Calu3 (cell line): Measurements from ENCODE around the gene SNX6. TPM values are rescaled to one million over a fixed set of nuclear protein-coding genes. Genes with fewer than 3 reads are reported as not detected.

Experiments used
- BruUV-seq: library from RNA; stranded (reverse); fragments of 400-500 nt; replicated peaks from 2 replicates; lab custom pipeline; 2021; lab: Mats Ljungman, UMichigan
- CTCF ChIA-PET: fragments of 300-600 bp; sonication (Branson Sonifier 250); formaldehyde crosslinking; loops from one replicate; lab custom pipeline; 2022; ENCODE audit warnings: antibody characterized with exemption; lab: Charles Lee
- DNase-seq: peaks from one replicate; pipeline ENCODE4 v3.0.0; 2022
- H3K27ac Mint-ChIP-seq: one replicate; pipeline ENCODE4 v1.8.0; 2022; ENCODE audit warnings: mixed read lengths; ENCODE audit not compliant: unreplicated experiment
- H3K27me3 Mint-ChIP-seq: one replicate; pipeline ENCODE4 v1.8.0; 2022; ENCODE audit warnings: mixed read lengths; ENCODE audit not compliant: unreplicated experiment
- H3K36me3 Mint-ChIP-seq: one replicate; pipeline ENCODE4 v1.8.0; 2022; ENCODE audit warnings: mild to moderate bottlenecking, moderate library complexity, mixed read lengths; ENCODE audit not compliant: insufficient read depth, unreplicated experiment
- H3K4me1 Mint-ChIP-seq: one replicate; pipeline ENCODE4 v1.8.0; 2022; ENCODE audit warnings: mild to moderate bottlenecking, low read depth, mixed read lengths; ENCODE audit not compliant: unreplicated experiment
- H3K4me3 Mint-ChIP-seq: one replicate; pipeline ENCODE4 v1.8.0; 2022; ENCODE audit warnings: mild to moderate bottlenecking, low read depth, moderate library complexity, mixed read lengths; ENCODE audit not compliant: unreplicated experiment
- H3K9me3 Mint-ChIP-seq: one replicate; pipeline ENCODE4 v1.8.0; 2022; ENCODE audit warnings: low read depth, mixed read lengths; ENCODE audit not compliant: unreplicated experiment
- intact Hi-C: fragments of 100-400 bp; cut with micrococcal nuclease; formaldehyde crosslinking; loops from one replicate; pipeline ENCODE4 v1.10.0; 2022; ENCODE audit not compliant: unreplicated experiment
- total RNA-seq: library from RNA; stranded (reverse); gene quantifications from 2 replicates; pipeline ENCODE4 v1.2.3, GENCODE V29; 2022
- TF ChIP-seq, protein P1 (sequence below): fragments of 200-600 bp; IDR thresholded peaks from one replicate; pipeline ENCODE4 v1.8.0; 2022; ENCODE audit warnings: antibody characterized with exemption; ENCODE audit not compliant: unreplicated experiment

The SNX6 gene
- total RNA-seq, 1 experiment from 2014 or later: 59.2 TPM

GRCh38 chr14:34583525-34583924 lies 46.4 kb downstream of the SNX6 start:
- intact Hi-C loops: no loop called here
- Mint-ChIP-seq H3K27me3 (no peaks in the 10 kb centered on the region), H3K4me1 (no peaks in the 10 kb centered on the region), H3K27ac (no peak overlapping the region), H3K4me3 (no peak overlapping the region), H3K36me3 (peaks cover 11% of the 10 kb centered on the region), H3K9me3 (no peaks in the 10 kb centered on the region)
- CTCF ChIA-PET: no interaction called here
- BruUV-seq: no TSS peak
- TF ChIP-seq, protein P1, sequence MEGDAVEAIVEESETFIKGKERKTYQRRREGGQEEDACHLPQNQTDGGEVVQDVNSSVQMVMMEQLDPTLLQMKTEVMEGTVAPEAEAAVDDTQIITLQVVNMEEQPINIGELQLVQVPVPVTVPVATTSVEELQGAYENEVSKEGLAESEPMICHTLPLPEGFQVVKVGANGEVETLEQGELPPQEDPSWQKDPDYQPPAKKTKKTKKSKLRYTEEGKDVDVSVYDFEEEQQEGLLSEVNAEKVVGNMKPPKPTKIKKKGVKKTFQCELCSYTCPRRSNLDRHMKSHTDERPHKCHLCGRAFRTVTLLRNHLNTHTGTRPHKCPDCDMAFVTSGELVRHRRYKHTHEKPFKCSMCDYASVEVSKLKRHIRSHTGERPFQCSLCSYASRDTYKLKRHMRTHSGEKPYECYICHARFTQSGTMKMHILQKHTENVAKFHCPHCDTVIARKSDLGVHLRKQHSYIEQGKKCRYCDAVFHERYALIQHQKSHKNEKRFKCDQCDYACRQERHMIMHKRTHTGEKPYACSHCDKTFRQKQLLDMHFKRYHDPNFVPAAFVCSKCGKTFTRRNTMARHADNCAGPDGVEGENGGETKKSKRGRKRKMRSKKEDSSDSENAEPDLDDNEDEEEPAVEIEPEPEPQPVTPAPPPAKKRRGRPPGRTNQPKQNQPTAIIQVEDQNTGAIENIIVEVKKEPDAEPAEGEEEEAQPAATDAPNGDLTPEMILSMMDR: no peak
- no peak for DNase-seq

- no peaks in the 10 kb centered on the region for H3K4me1 Mint-ChIP-seq
- no TSS peak for BruUV-seq
- H3K4me3 Mint-ChIP-seq: no peak overlapping the region
- TF ChIP-seq, protein P1: no peak
- no peak for DNase-seq
- no peaks in the 10 kb centered on the region for H3K9me3 Mint-ChIP-seq
- no peaks in the 10 kb centered on the region for H3K27me3 Mint-ChIP-seq
- CTCF ChIA-PET: no interaction called here
- H3K27ac Mint-ChIP-seq: no peak overlapping the region
- peaks cover 8% of the 10 kb centered on the region for H3K36me3 Mint-ChIP-seq
- intact Hi-C loops: no loop called here
Observed at GRCh38 chr14:34582117-34582680, 47.7 kb downstream of the SNX6 start.

- no peak for DNase-seq
Observed at GRCh38 chr14:34580381-34580780, 49.6 kb downstream of the SNX6 start.

DNA sequence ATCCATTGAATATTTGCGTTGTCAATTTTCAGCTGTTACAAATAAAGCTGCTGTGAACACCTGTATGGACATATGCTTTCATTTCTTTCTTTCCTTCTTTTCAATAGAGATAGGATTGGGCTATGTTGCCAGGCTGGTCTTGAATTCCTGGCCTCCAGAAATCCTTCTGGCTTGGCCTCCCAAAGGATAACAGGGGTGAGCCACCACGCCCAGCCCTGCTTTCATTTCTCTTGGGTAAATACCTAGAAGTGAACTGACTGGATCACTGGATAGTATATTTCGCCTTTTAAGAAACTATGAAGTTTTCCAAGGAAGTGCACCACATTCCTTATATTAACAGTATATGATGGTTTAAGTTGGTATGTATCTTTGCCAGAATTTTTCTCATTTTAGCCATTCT lies 58.2 kb downstream of the SNX6 start:
- no TSS peak for BruUV-seq
- H3K36me3 Mint-ChIP-seq: peaks cover 29% of the 10 kb centered on the region
- DNase-seq: no peak

More at GRCh38 chr14:34580381-34580780, 49.6 kb downstream of the SNX6 start:
- CTCF ChIA-PET: no interaction called here
- TF ChIP-seq, protein P1: no peak
- no peaks in the 10 kb centered on the region for H3K4me1 Mint-ChIP-seq
- BruUV-seq: no TSS peak
- no peaks in the 10 kb centered on the region for H3K9me3 Mint-ChIP-seq
- no peak overlapping the region for H3K27ac Mint-ChIP-seq
- intact Hi-C loops: no loop called here
- peaks cover 5% of the 10 kb centered on the region for H3K36me3 Mint-ChIP-seq
- H3K27me3 Mint-ChIP-seq: no peaks in the 10 kb centered on the region
- H3K4me3 Mint-ChIP-seq: no peak overlapping the region

More for the DNA sequence above, 58.2 kb downstream of the SNX6 start:
- Mint-ChIP-seq H3K4me3 (no peak overlapping the region), H3K27me3 (no peaks in the 10 kb centered on the region), H3K4me1 (no peaks in the 10 kb centered on the region), H3K9me3 (no peaks in the 10 kb centered on the region), H3K27ac (no peak overlapping the region)
- intact Hi-C loops: no loop called here
- CTCF ChIA-PET: no interaction called here
- TF ChIP-seq, protein P1: no peak
